Ramos (cell line): ENCODE data around the gene SYN1.

Source experiments
- in situ Hi-C: fragments of 300-500 bp; cut with MboI; formaldehyde crosslinking; loops from one replicate; pipeline ENCODE4 v1.14.3; 2022; ENCODE audit warnings: low sequenced_read_pairs; ENCODE audit not compliant: unreplicated experiment

The SYN1 gene

GRCh38 chrX:47576021-47576898, 43.4 kb downstream of the SYN1 start:
- in situ Hi-C loops, result no loop called here

DNA sequence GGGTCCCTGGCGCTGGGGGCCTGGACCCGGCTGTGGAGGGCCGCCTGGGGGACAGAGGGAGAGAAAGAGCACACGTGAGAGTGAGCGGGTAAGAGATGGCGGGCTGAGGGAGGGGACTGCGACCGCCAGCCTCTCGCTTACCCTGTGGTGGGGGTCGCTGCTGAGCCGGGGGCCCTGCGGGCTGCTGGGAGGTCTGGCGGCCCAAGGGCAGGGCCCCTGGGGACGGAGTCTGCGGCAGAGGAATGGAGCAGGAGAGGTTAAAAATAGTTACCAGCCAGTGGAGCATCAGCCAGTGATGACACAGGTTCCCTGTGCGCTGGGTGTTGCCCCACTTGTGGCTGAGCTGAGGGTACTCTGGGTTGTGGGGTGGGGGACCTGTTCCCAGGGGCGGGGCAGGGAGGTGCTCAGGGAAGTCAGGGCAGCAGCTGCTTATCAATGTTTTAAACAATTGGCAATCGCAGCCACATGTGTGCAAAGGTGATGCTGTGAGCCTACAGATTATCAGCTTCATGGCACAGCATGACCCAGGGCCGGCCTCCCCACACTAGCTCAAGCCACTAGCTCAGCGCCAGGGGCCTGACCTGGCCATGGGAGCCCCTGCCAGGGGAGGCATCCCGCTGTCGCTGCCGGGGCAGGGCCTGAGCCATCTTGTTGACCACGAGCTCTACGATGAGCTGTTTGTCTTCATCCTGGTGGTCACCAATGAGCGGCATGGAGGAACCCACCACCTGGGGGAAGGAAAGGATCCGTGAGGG, 44.9 kb downstream of the SYN1 start:
- in situ Hi-C loops, result no loop called here

GRCh38 chrX:47574076-47574546, 45.5 kb downstream of the SYN1 start:
- in situ Hi-C loops, result no loop called here

DNA sequence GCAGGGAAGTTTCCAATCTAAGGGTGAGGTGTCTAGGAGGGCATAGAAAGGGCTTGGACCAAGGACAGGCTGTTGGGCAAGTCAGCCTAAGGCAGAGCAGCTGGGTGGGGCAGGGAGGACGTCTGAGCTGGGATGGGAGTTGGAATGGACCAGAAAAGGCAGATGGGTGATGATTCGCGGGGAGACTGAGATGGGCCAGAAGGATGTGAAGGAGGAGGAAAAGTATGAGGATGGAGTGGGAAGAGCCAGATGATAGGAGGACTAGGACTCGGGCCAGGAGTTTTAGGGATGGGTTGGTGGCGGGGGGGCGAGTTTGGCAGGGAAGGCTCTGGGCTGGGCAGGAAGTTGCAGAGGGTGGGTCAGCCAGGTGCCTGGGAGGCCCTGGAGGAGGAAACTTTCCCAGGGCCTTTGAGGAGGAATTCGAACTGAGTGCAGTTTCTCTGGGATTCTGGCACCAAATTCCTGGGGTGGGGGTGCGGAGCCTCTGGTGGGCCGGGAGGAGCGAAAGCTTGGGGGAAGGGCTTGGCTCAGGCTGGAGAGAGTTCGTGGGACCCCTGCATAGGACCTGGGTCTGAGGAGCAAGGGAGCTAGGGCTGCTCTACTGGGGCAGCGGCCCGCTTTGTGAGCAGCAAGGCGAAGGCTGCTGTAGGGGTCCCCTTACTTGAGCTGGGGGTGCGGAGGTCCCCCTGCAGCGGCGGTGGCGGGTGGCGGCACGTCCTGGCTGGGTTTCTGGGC, 46.1 kb downstream of the SYN1 start:
- in situ Hi-C loops, result no loop called here

DNA sequence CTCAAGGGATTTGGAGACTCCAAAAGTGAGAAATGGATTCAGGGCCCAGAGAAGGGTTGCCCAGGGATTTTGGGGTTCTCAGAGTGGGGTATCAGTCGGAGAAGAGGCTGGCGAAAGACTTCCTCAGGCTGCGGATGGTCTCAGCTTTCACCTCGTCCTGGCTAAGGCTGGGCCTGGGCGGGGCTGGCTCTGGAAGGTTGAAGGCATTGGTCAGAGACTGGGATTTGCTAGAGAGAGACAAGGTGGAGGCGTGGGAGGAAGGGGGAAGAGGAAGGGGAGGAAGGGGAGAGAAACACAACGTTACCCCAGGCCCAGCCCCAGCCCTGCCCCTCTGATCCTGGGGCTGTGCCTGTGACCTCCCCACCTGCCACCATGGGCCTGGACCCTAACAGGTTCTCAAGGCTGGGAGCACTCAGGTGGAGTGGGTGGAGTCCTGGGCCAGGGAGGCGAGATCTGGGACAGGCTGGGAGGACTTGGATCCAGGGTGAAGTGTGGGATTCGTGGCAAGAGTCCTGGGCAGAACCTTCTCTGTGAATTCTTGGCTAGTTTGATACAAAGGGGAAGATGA, 46.8 kb downstream of the SYN1 start:
- in situ Hi-C loops, result no loop called here

DNA sequence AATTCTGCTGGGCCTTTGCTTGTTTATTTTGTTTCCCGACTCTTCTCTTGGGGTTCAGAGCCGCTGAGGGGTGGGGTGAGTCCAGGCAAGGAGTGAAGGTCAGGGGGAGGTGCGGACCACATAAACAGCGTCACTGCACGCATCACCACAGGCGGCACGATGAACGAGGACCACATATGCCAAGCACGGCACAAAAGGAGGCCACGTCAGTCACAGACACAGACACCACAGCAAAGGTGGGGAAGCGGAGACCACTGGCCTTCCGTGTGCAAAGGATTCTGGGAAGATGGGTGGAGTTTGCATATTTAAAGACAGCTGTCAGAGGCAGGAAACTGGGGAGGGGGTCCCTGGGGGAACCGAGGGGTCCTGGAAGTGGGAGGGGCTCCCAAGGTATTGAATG, 47.8 kb downstream of the SYN1 start:
- in situ Hi-C loops, result no loop called here

GRCh38 chrX:47571215-47571614, 48.4 kb downstream of the SYN1 start:
- in situ Hi-C loops, result no loop called here

- in situ Hi-C loops, result no loop called here
Measured at GRCh38 chrX:47570794-47571193, 48.9 kb downstream of the SYN1 start.

- in situ Hi-C loops, result no loop called here
Measured at GRCh38 chrX:47568656-47569295, 50.9 kb downstream of the SYN1 start.

DNA sequence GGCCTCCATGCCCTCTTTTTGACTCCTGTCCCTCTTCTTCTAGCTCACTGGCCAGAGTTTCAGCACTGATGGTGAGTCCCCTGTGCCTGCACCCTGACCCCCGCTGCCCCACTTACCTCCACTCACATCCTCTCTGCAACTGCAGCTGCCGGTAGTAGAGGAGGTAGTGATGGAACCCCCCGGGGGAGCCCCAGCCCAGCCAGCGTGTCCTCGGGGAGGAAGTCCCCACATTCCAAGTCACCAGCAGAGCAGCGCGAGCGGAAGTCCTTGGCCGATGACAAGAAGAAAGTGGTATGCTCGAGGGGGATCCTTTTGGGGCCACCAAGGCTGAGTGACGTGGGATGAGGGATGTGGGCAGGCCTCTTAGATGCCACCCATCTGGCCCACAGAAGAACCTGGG, 52.8 kb downstream of the SYN1 start:
- in situ Hi-C loops, result no loop called here

DNA sequence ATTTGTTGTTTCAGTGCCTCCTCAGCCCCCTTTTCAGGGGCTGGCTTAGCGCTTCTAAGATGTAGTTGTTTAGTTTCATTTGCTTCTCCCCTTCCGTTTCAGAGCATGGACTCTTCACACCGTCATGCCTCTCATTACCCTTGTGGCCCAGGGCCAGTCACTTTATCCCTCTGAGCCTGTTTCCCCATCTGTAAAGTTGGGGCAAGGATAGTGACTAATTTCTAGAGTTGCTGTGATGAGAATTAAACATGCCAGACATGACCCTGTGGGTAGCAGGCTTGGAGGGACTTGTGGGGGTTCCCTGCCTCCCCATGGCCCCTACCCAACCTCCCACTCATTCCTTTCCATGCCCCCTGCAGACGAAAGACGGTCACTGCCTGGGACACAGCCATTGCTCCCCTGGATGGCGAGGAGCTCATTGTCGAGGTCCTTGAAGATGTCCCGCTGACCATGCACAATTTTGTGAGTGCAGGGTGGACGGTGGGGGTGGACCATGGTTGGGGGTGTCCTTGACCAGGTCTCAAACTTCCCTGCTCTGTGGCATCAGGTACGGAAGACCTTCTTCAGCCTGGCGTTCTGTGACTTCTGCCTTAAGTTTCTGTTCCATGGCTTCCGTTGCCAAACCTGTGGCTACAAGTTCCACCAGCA, 55.1 kb downstream of the SYN1 start:
- in situ Hi-C loops, result loop anchor here (5.0 kb wide), 1 partner anchor 83 kb away; no protein-coding TSS in a partner anchor

- in situ Hi-C loops, result loop anchor here (5.0 kb wide), 1 partner anchor 83 kb away; no protein-coding TSS in a partner anchor
Measured at GRCh38 chrX:47563801-47564315, 55.8 kb downstream of the SYN1 start.

DNA sequence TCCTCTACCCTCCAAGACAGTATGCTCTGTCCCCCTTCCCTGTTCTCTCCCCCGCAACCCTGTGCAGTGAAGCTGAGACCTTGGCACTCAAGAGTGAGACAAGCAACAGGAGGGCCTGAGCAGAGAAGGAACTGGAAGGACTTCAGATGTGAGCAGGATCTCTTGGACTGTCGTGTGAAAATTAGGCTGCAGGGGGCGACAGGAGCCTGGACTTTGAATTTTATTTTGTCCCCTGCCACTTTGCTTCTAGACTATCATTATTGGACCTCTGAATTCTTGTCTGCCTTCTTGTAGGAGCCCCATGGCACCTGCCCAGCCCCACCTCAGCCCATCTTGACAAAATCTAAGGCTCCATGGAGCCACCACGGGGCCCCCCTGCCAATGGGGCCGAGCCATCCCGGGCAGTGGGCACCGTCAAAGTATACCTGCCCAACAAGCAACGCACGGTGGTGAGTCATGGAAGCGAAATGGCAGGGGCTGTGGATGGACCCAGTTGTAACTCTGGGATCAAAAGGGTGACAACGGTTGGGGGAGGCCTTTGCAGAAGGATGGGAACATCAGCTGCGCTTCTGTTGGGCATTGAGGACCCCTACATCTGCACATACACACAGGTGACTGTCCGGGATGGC, 56.9 kb downstream of the SYN1 start:
- in situ Hi-C loops, result loop anchor here (5.0 kb wide), 1 partner anchor 85 kb away; no protein-coding TSS in a partner anchor

DNA sequence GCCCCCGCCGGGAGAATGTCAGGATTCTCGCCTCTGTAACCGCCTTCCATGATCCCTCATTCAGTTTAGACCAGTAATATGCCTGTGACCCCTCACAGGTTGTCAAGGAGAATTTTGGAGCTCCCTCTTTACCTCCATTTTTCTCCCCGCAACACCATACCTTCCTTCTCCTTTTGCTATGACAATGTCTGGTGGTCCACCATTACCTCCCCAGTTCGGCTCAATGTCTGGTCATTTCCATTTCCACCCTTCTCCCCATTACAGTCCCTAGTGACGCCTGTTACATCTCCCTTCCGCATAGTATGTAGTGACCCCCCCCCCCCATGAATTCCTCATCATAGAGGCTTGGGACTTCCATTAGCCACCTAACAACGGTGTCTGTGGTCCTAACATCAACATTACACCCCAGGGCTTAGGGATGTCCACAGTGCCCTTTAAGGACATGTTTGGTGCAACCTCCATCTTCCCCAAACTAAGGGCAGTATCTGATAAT, 58.0 kb downstream of the SYN1 start:
- in situ Hi-C loops, result loop anchor here (5.0 kb wide), 1 partner anchor 86 kb away; no protein-coding TSS in a partner anchor

DNA sequence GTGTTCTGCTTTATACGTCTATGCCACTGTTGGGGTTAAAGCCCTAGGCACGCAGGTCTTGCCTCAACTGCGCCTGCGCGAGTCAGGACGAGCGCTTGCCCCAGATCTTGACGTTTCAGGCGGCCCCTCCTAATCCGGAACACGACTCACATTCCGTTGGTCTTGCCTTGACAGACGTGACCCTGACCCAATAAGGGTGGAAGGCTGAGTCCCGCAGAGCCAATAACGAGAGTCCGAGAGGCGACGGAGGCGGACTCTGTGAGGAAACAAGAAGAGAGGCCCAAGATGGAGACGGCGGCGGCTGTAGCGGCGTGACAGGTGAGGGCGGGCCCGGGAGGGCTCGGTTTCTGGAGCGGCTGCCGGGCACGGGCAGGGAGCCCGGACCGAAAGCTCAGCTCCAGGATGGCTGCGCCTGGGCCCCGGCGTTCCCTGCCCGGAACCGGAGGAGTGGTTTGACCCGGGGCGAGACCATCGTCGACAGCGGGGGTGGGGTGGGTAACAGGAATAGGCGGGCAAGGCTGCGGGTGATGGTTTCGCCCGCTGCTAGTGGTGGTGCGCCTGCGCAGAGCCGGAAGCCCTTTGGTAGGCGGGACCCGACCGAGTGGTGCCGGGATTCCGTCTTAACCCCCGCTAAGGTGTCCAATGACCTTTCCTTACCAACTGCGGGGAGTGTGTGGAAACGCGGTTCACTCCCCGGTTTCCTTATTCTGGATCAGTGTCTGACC, 58.6 kb downstream of the SYN1 start, which contains the start of gene ARAF:
Gene ARAF, plus strand, starts transcription at position 272 of the 725 bp plus-strand sequence. CDS start 1,763 bp downstream, outside the sequence.
- in situ Hi-C loops, result loop anchor here (5.0 kb wide), 1 partner anchor 86 kb away; no protein-coding TSS in a partner anchor

- in situ Hi-C loops, result loop anchor here (5.0 kb wide), 1 partner anchor 87 kb away; no protein-coding TSS in a partner anchor
Measured at GRCh38 chrX:47560179-47560933, 59.3 kb downstream of the SYN1 start.

DNA sequence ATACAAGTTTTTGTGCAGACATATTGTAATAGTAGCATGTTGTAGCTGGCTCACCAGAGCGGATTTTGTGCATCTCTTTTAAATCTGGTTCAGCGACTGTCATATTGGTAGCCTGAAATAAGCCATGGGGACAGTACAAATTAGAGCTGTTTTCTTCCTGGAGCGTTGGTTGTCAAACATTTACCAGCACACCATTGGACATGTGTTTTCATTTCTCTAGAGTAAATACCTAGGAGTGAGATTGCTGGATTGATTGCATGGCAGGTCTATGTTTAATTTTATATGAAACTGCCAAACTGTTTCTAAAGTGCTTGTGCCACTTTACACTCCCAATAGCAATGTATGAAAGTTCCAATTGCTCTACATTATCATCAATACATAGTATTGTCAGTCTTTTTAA, 61.2 kb downstream of the SYN1 start:
- in situ Hi-C loops, result no loop called here
